Measurements from ENCODE around the gene RAP1GAP2. TPM values are rescaled to one million over a fixed set of nuclear protein-coding genes. Genes with fewer than 3 reads are reported as not detected.

RAP1GAP2 gene
- total RNA-seq, 2 donors from 2014 or later, result 22.4 to 32.9 TPM

- no peak for TF ChIP-seq CTCF (IDR thresholded peaks at IDR 0.05)
- no peaks in the 10 kb centered on the region for H3K4me1 ChIP-seq
- no peaks in the 10 kb centered on the region for H3K27me3 ChIP-seq
- no peak for DNase-seq (ENCODE audit: low spot score)
- no peaks in the 10 kb centered on the region for H3K9me3 ChIP-seq
- no peak overlapping the region for H3K27ac ChIP-seq
- no peak overlapping the region for H3K4me3 ChIP-seq
- H3K36me3 ChIP-seq, result no peaks in the 10 kb centered on the region
These were observed 23.8 kb downstream of the RAP1GAP2 start for GRCh38 chr17:2819921-2820501.

GRCh38 chr17:2821868-2822267 is 25.6 kb downstream of the RAP1GAP2 start:
- no peaks in the 10 kb centered on the region for H3K36me3 ChIP-seq
- H3K4me3 ChIP-seq, result no peak overlapping the region
- no peak for DNase-seq (ENCODE audit: low spot score)
- H3K27ac ChIP-seq, result no peak overlapping the region
- H3K27me3 ChIP-seq, result no peaks in the 10 kb centered on the region
- no peaks in the 10 kb centered on the region for H3K9me3 ChIP-seq
- TF ChIP-seq CTCF (IDR thresholded peaks at IDR 0.05), result no peak
- no peaks in the 10 kb centered on the region for H3K4me1 ChIP-seq

GRCh38 chr17:2822358-2822757 is 26.1 kb downstream of the RAP1GAP2 start:
- DNase-seq (ENCODE audit: low spot score), result no peak
- no peak for TF ChIP-seq CTCF (IDR thresholded peaks at IDR 0.05)
- Histone ChIP-seq H3K27me3 (no peaks in the 10 kb centered on the region), H3K4me3 (no peak overlapping the region), H3K36me3 (no peaks in the 10 kb centered on the region), H3K4me1 (no peaks in the 10 kb centered on the region), H3K9me3 (no peaks in the 10 kb centered on the region), H3K27ac (no peak overlapping the region)

- no peak for TF ChIP-seq CTCF (IDR thresholded peaks at IDR 0.05)
- no peak for DNase-seq (ENCODE audit: low spot score)
These were observed 29.2 kb downstream of the RAP1GAP2 start for GRCh38 chr17:2825253-2825970.

GRCh38 chr17:2828397-2829038 is 32.3 kb downstream of the RAP1GAP2 start:
- no peak overlapping the region for H3K27ac ChIP-seq
- TF ChIP-seq CTCF (IDR thresholded peaks at IDR 0.05), result peak; percentile 87 to 96
- H3K27me3 ChIP-seq, result no peaks in the 10 kb centered on the region
- H3K4me3 ChIP-seq, result no peak overlapping the region
- H3K36me3 ChIP-seq, result no peaks in the 10 kb centered on the region
- DNase-seq (ENCODE audit: low spot score), result peak; percentile 64
- H3K4me1 ChIP-seq, result no peaks in the 10 kb centered on the region
- no peaks in the 10 kb centered on the region for H3K9me3 ChIP-seq

More at GRCh38 chr17:2825253-2825970, 29.2 kb downstream of the RAP1GAP2 start:
- Histone ChIP-seq H3K4me3 (no peak overlapping the region), H3K36me3 (no peaks in the 10 kb centered on the region), H3K9me3 (no peaks in the 10 kb centered on the region), H3K4me1 (no peaks in the 10 kb centered on the region), H3K27me3 (no peaks in the 10 kb centered on the region), H3K27ac (no peak overlapping the region)
